Adrenal gland (tissue), 12 donors: ENCODE data around the gene STXBP4. TPM values are rescaled to one million over a fixed set of nuclear protein-coding genes. Genes with fewer than 3 reads are reported as not detected.

Experiments
- DNase-seq, 7 donors: peaks; one replicate each; pipeline ENCODE4 v3.0.0-alpha.2; 2019 to 2020
- H3K27ac ChIP-seq, 5 donors: fragments of 200-600 bp; sonication (generic) in 4 of 5; 1 replicate in 3 of 5; 2 replicates in 2 of 5; pipeline versions ENCODE4 v1.5.1 to v1.8.0; 2016 to 2020; ENCODE audit warnings: mild to moderate bottlenecking in 1 of 5
- H3K27me3 ChIP-seq: fragments of 200-600 bp; 2 replicates; pipeline ENCODE4 v1.8.0; 2021
- H3K36me3 ChIP-seq, 2 donors: fragments of 200-600 bp; replicated peaks in 1 of 2; 1 replicate in 1 of 2; 2 replicates in 1 of 2; pipeline versions ENCODE4 v1.5.1 to v1.8.0; 2018 to 2022
- H3K4me1 ChIP-seq, 2 donors: fragments of 200-600 bp; replicated peaks in 1 of 2; 1 replicate in 1 of 2; 2 replicates in 1 of 2; pipeline versions ENCODE4 v1.5.1 to v1.8.0; 2018 to 2021
- H3K4me3 ChIP-seq, 4 donors: fragments of 200-600 bp; sonication (generic) in 3 of 4; one replicate each; pipeline ENCODE4 v1.5.1; 2016 to 2018
- H3K9me3 ChIP-seq, 3 donors: fragments of 200-600 bp; sonication (generic) in 1 of 3; replicated peaks in 1 of 3; 1 replicate in 2 of 3; 2 replicates in 1 of 3; pipeline versions ENCODE4 v1.5.1 to v1.8.0; 2016 to 2021
- CTCF ChIP-seq, 6 experiments: fragments of 450-650 bp in 4 of 6; fragments of 200-600 bp in 2 of 6; sonication (generic) in 1 of 6; IDR thresholded peaks; 1 replicate in 5 of 6; 2 replicates in 1 of 6; pipeline versions ENCODE4 v1.5.1 to v1.8.0; 2016 to 2021; ENCODE audit warnings: antibody characterized with exemption in 6 of 6, mild to moderate bottlenecking in 2 of 6, moderate library complexity in 1 of 6
- POLR2A ChIP-seq, 2 donors: fragments of 450-650 bp; IDR thresholded peaks; one replicate each; pipeline ENCODE4 v1.6.1; 2017; ENCODE audit warnings: antibody characterized with exemption in 2 of 2, mild to moderate bottlenecking in 2 of 2, moderate library complexity in 1 of 2
- WGBS, 4 donors: extraction: QIAGEN DNeasy Blood & Tissue Kit in 2 of 4; methylation state at CpG; one replicate each; pipeline versions ENCODE4 v1.1.5 to v1.1.7; 2013 to 2017; 5-methylcytosine and 5-hydroxymethylcytosine counted together
- intact Hi-C, 2 donors: fragments of 100-400 bp; cut with DNase I; formaldehyde crosslinking; loops; one replicate each; pipeline versions ENCODE4 v1.14.1 to v1.15.0; 2022 to 2023
- polyA plus RNA-seq, 3 donors: library from polyadenylated mRNA; stranded (reverse); fragments of 200-250 nt in 2 of 3; fragments of 350-450 nt in 1 of 3; fragmentation: Illumina TruSeq in 1 of 3; extraction: RNeasy Lipid Tissue Mini Kit (QIAGEN cat#74804) in 1 of 3; gene quantifications; one replicate each; pipeline ENCODE4 v1.2.3, GENCODE V29; 2013 to 2014
- total RNA-seq, 9 donors: library from RNA; depleted of rRNA in 4 of 9; stranded (reverse); fragments of >200 nt in 4 of 9; fragments of 120-200 nt in 1 of 9; fragmentation: NEBNext Ultra II Directional in 1 of 9; extraction: Animal tissue kit (Norgen Biotek cat#: 25700) in 1 of 9; gene quantifications; one replicate each; pipeline versions ENCODE4 v1.1.0 to v1.2.4, GENCODE V29; 2013 to 2023
- donor health status: healthy with polysubstance abuse.
- donor health status: Bipolar disorder and iron deficiency.
- donor health status: DM: yes; HTN: yes; CAD: no.
- donor health status: DM: no; HTN: no; CAD: no.
- donor health status: DM: no; HTN: no; CAD: no.
- donor health status: DM: yes; HTN: yes; CAD: no.

STXBP4 gene
- total and polyA plus RNA-seq, 12 donors, result 0.81 to 50.7 (median 11.6) TPM

GRCh38 chr17:55201308-55201932, 232.9 kb downstream of the STXBP4 start:
- WGBS, 4 donors, result 18 to 27% (median 21%) methylated on average over 5 of the region's 5 CpGs
- no peak overlapping the region for H3K27ac ChIP-seq
- H3K27me3 ChIP-seq, result no peaks in the 10 kb centered on the region
- peaks cover 0 to 4% (median 0%) of the 10 kb centered on the region in 3 donors for H3K9me3 ChIP-seq
- no peak for DNase-seq
- intact Hi-C loops, result no loop called here
- no peaks in the 10 kb centered on the region for H3K4me1 ChIP-seq
- H3K4me3 ChIP-seq, result no peak overlapping the region
- H3K36me3 ChIP-seq, result no peaks in the 10 kb centered on the region
- TF ChIP-seq POLR2A (IDR thresholded peaks at IDR 0.05) (no peak), CTCF (IDR thresholded peaks at IDR 0.05) (no peak)

- no peak overlapping the region for H3K27ac ChIP-seq
- TF ChIP-seq POLR2A (IDR thresholded peaks at IDR 0.05) (no peak), CTCF (IDR thresholded peaks at IDR 0.05) (no peak)
- WGBS, 4 donors, result 72 to 81% (median 77%) methylated on average over 2 of the region's 2 CpGs
- intact Hi-C loops, result no loop called here
- no peak for DNase-seq
- H3K36me3 ChIP-seq, result no peaks in the 10 kb centered on the region
- H3K9me3 ChIP-seq, result peaks cover 0 to 4% (median 0%) of the 10 kb centered on the region in 3 donors
- H3K4me1 ChIP-seq, result no peaks in the 10 kb centered on the region
- H3K27me3 ChIP-seq, result no peaks in the 10 kb centered on the region
- H3K4me3 ChIP-seq, result no peak overlapping the region
These were observed 234.3 kb downstream of the STXBP4 start for GRCh38 chr17:55202896-55203295.

GRCh38 chr17:55208078-55208812, 239.7 kb downstream of the STXBP4 start:
- WGBS, 4 donors, result 33 to 74% (median 64%) methylated on average over 3 of the region's 3 CpGs
- Histone ChIP-seq H3K27me3 (no peaks in the 10 kb centered on the region), H3K4me1 (no peaks in the 10 kb centered on the region), H3K4me3 (no peak overlapping the region), H3K9me3 (peaks cover 0 to 4% (median 0%) of the 10 kb centered on the region in 3 donors), H3K36me3 (no peaks in the 10 kb centered on the region), H3K27ac (no peak overlapping the region)
- no peak for DNase-seq
- intact Hi-C loops, result no loop called here
- TF ChIP-seq POLR2A (IDR thresholded peaks at IDR 0.05), result no peak
- no peak for TF ChIP-seq CTCF (IDR thresholded peaks at IDR 0.05)

- H3K27me3 ChIP-seq, result no peaks in the 10 kb centered on the region
- WGBS, 4 donors, result 84 to 97% (median 91%) methylated on average over 1 of the region's 1 CpG
- DNase-seq, result peak in 1 of 7 donors; percentile 4
- TF ChIP-seq POLR2A (IDR thresholded peaks at IDR 0.05) (no peak), CTCF (IDR thresholded peaks at IDR 0.05) (no peak)
- H3K4me1 ChIP-seq, result no peaks in the 10 kb centered on the region
- H3K36me3 ChIP-seq, result no peaks in the 10 kb centered on the region
- intact Hi-C loops, result no loop called here
- no peak overlapping the region for H3K4me3 ChIP-seq
- no peak overlapping the region for H3K27ac ChIP-seq
- H3K9me3 ChIP-seq, result no peaks in the 10 kb centered on the region
These were observed 241.7 kb downstream of the STXBP4 start for GRCh38 chr17:55210292-55210691.
